22Rv1 (cell line): ENCODE results near the gene EID3.

Experiments used
- CTCF ChIP-seq: fragments of 450-650 bp; IDR thresholded peaks from 2 replicates; pipeline ENCODE4 v1.5.1; 2017; ENCODE audit warnings: mild to moderate bottlenecking
- ZFX ChIP-seq: fragments of 450-650 bp; IDR thresholded peaks from 2 replicates; pipeline ENCODE4 v1.6.1; 2017; ENCODE audit warnings: antibody characterized with exemption, borderline replicate concordance

- TF ChIP-seq CTCF (no peak), ZFX (no peak)
Measured at GRCh38 chr12:104329707-104330532, 26.4 kb downstream of the EID3 start.
